SK-N-SH treated with all-trans-retinoic acid at 6 μM for 48 hours (cell line): Measurements from ENCODE around the gene EFEMP1.

ENCODE experiments used
- ARNTL ChIP-seq: fragments of 450-650 bp; formaldehyde crosslinking; IDR thresholded peaks from 2 replicates; pipeline ENCODE4 v1.5.0; 2020; ENCODE audit warnings: low read depth, mild to moderate bottlenecking, moderate library complexity, borderline replicate concordance
- CSDC2 ChIP-seq: fragments of 250-450 bp; sonication (Bioruptor Pico); IDR thresholded peaks from 2 replicates; pipeline ENCODE4 v1.5.0; 2020; ENCODE audit warnings: mild to moderate bottlenecking, moderate library complexity
- PPARA ChIP-seq: fragments of 250-450 bp; sonication (Bioruptor Pico); IDR thresholded peaks from 2 replicates; pipeline ENCODE4 v1.5.0; 2020; ENCODE audit warnings: mild to moderate bottlenecking, borderline replicate concordance
- RARB ChIP-seq: fragments of 250-450 bp; sonication (Bioruptor Pico); IDR thresholded peaks from 2 replicates; pipeline ENCODE4 v1.8.0; 2021; ENCODE audit warnings: mild to moderate bottlenecking, moderate library complexity
- TOX ChIP-seq: fragments of 250-450 bp; sonication (Bioruptor Pico); IDR thresholded peaks from 2 replicates; pipeline ENCODE4 v1.8.0; 2021; ENCODE audit warnings: mild to moderate bottlenecking, moderate library complexity, borderline replicate concordance
- ZFP3 ChIP-seq: fragments of 250-450 bp; sonication (Bioruptor Pico); IDR thresholded peaks from 2 replicates; pipeline ENCODE4 v1.5.0; 2020; ENCODE audit warnings: mild to moderate bottlenecking, moderate library complexity
- ZFP30 ChIP-seq: fragments of 450-650 bp; formaldehyde crosslinking; IDR thresholded peaks from 2 replicates; pipeline ENCODE4 v1.5.0; 2022; ENCODE audit warnings: mild to moderate bottlenecking, moderate library complexity
- ZNF70 ChIP-seq: fragments of 450-650 bp; formaldehyde crosslinking; IDR thresholded peaks from 2 replicates; pipeline ENCODE4 v1.5.0; 2020; ENCODE audit warnings: mild to moderate bottlenecking, moderate library complexity
- ZNF8 ChIP-seq: fragments of 450-650 bp; formaldehyde crosslinking; IDR thresholded peaks from 2 replicates; pipeline ENCODE4 v1.5.0; 2020; ENCODE audit warnings: mild to moderate bottlenecking, moderate library complexity
- TF ChIP-seq, protein P1 (sequence below): fragments of 250-450 bp; sonication (Bioruptor Pico); IDR thresholded peaks from 2 replicates; pipeline ENCODE4 v1.8.0; 2020; ENCODE audit warnings: mild to moderate bottlenecking, moderate library complexity, borderline replicate concordance

DNA sequence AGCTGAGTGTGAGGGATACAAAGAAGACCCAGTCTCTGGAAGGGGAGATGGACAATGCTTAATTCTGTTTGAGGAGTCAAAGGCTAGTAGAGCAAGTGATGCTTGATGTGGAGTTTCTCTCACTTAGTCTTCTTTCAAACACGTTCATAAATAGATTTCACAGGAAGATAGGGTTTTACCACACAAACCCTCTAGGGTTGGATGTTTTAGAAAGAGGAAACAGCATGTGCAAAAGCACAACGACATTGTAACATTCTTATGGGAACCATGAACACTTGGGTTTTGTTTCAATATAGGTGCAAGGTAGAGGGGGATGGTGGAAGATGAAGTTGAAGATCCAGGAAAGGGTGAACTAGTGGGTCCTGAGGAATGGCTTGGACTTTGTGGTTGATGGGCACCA lies 10.8 kb upstream of the EFEMP1 start:
- TF ChIP-seq ARNTL (CRISPR knock-in tag) (no peak), ZFP30 (no peak), PPARA (CRISPR knock-in tag) (no peak), ZNF8 (CRISPR knock-in tag) (no peak), TOX (CRISPR knock-in tag) (no peak), RARB (CRISPR knock-in tag) (no peak), ZFP3 (no peak), CSDC2 (CRISPR knock-in tag) (no peak), ZNF70 (CRISPR knock-in tag) (no peak)
- TF ChIP-seq, protein P1, sequence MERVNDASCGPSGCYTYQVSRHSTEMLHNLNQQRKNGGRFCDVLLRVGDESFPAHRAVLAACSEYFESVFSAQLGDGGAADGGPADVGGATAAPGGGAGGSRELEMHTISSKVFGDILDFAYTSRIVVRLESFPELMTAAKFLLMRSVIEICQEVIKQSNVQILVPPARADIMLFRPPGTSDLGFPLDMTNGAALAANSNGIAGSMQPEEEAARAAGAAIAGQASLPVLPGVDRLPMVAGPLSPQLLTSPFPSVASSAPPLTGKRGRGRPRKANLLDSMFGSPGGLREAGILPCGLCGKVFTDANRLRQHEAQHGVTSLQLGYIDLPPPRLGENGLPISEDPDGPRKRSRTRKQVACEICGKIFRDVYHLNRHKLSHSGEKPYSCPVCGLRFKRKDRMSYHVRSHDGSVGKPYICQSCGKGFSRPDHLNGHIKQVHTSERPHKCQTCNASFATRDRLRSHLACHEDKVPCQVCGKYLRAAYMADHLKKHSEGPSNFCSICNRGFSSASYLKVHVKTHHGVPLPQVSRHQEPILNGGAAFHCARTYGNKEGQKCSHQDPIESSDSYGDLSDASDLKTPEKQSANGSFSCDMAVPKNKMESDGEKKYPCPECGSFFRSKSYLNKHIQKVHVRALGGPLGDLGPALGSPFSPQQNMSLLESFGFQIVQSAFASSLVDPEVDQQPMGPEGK: no peak
